ENCODE data around the gene CALCA. TPM values are rescaled to one million over a fixed set of nuclear protein-coding genes. Genes with fewer than 3 reads are reported as not detected.

The CALCA gene
- total RNA-seq = not detected in 2 replicates

GRCh38 chr11:14971865-14972580 is at the start of gene CALCA:
CALCA (minus strand) TSS chr11:14972351; CDS start chr11:14971192, 1,159 bp downstream.

Other genes with a start within 250 kb of the CALCA start
- 5.7 and 5.9 TPM in 2 replicates for gene CYP2R1, start 80.1 kb downstream of the CALCA start, total RNA-seq
- gene CALCB, start 101.2 kb upstream of the CALCA start, total RNA-seq = not detected in 2 replicates
- 0.20 TPM in 1 of 2 replicates, not detected in the other for gene INSC, start 142.6 kb upstream of the CALCA start, total RNA-seq

All from mammary microvascular endothelial cell (primary cell).